Activated CD8-positive, alpha-beta memory T cell treated with anti-CD3 and anti-CD28 coated beads for 1 hour (primary cell): ENCODE measurements around the gene DNASE2.

Source experiments
- DNase-seq, 2 donors: peaks; one replicate each; pipeline ENCODE4 v3.0.0-alpha.2; 2020; ENCODE audit warnings: low read depth in 1 of 2; ENCODE audit errors: extremely low read depth in 1 of 2

DNASE2 gene

DNA sequence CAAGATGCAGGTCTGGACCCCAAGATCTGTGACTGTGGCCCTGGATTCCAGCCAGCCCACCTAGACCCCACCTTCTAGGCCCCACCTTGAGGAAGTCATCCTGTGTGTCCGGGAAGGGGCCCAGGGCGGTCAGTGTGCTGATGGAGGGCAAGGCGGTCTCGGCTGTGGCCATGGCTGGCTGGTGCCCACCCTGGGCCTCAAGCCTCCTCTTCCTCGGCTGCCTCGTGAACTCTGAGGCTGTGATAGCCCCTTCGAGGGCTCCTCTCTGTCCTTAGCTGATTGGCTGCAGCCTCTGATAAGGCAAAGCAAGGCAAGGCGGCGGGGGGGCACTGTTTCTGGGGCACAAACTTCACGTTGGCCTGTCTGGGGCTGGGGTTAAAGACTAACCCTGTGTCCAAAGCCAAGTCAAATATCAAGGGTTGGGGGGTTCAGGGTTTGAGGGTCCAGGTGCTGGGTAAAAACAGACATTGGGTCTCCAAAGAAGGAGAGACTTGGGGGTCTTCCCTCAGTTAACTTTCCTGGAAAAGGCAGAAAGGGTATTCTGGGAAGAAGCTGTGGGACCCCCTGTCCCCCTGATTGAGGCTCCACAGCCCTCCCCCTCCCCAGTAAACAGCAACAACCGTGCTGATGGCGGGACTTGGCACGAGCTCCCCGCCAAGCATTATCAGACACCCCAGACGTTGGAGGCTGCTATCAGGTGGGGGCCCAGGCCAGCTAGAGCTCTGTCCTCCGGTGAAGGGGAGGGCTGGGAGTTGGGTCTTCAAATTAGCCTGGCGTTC, 5.9 kb upstream of the DNASE2 start, which contains the start of gene KLF1:
Gene KLF1, minus strand, starts transcription at position 233 of the 779 bp plus-strand sequence. Its CDS starts 61 bp downstream, at position 172.
- no peak for DNase-seq

DNA sequence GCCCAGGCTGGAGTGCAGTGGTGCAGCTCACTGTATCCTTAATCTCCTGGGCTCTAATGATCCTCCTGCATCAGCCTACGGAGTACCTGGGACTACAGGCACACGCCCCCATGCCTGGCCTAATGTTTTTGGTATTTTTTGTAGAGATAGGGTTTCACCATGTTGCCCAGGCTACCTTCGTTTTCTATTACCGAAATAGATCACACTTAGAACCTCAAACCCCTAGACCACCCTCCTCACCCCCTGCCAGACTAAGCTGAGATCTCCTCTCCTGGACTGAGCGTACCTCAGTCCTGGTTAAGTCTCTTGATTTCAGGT, 5.4 kb upstream of the DNASE2 start:
- DNase-seq = no peak

DNA sequence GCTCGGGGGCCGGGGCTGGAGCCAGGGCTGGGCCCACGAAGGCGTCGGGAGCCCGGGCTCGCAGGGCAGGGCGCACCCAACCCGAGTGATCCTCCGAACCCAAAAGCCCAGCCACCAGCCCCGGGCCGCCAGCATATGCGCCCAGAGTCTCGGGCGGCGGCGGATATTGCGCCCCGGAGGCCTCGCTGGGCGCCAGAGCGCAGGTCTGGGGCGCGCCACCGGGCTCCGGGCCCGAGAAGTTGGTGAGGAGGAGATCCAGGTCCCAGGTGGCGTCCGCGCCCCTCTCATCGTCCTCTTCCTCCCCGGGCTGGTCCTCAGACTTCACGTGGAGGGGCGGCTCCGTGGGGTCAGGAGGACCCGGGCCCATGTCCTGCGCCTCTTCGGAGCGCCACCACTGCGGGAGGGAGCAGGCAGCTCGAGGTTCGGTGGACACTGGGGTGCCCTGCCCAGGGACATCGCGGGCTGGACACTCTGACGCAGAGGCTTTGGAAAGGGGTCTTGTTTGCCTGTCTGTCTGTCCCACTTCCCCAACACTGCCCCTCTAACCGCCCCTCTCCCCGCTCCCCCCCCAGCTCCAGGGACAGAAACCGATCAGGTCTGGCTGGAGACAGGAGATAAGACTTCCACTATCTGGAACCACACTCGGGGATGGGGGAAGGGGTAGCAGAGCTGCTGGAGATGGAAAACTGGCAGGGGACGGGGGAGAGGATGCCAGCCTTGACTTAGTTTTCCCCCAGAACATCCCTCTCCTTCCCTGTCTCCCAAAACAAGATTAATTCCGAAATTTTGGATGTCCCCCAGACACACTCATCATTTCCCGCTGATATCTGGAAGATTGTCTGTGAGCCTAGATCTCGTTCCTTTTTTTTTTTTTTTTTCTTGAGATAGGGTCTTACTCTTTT, 4.8 kb upstream of the DNASE2 start:
- DNase-seq = no peak

DNA sequence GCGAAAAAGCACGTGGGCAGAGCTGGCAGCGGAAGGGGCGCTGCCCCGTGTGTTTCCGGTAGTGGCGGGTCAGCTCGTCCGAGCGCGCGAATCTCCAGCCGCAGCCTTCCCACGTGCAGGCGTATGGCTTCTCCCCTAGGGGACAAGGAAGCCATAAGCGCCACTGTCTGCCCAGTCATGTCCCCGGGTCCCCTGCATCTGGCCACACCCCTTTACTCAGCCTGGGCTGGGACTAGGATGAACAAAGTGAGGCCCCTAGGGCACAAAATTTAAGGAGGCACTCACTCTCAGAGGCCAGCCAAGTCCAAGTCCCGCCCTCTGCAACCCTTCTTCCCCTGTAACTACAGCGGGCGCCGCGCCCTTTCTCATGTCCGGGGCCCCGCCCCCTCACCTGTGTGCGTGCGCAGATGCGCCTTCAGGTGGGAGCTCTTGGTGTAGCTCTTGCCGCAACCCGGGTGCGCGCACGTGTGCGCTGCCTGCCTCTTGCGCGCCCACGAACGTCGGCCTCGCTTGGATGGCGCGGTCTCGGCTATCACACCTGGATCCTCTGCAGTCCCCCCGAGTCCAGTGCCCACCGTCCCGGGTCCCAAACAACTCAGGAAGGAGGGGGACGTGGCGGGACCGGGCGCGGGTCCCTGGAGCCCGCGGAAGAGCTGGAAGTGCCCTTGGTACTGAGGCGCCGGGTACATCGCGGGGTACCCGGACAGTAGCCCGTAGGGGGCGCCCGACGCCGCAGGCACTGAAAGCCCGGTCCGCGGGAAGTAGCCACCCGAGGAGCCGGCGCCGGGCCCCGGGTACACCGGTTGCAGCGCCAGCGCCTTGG, 3.9 kb upstream of the DNASE2 start:
- peak; percentile 60 to 71 for DNase-seq

DNA sequence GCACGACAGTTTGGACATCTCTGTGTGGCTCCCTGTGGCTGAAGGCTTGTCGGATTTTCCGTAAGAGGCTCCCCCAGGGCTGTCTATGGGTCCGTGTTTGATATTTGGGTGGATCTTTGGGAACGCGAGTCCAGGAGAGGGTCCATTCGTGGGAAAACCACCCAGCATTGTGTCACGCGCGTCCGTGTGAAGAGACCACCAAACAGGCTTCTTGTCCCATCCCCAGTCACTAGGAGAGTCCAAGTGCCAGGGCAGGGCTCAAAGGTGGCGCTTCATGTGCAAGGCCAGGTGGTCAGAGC, 3.3 kb upstream of the DNASE2 start:
- no peak for DNase-seq

DNA sequence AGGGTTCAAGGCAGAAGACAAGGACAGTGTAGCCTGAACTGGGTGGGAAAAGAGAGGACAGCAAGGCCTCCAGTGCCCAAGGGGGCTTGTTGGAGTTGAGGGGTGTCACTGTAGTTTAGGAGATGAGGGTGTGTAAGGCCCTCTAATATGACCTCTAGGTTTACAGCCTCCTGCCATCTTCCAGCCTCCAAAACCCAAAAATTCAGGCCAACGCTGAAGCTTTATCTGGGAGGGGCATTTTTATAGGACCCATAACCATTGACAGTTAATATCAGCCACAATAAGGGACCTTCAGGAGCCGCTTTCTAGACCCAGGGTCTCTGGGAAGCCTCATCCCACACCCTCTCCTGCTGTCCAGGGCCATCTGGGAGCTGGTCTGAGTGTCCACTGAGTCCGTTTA, 3.0 kb upstream of the DNASE2 start:
- no peak for DNase-seq

DNA sequence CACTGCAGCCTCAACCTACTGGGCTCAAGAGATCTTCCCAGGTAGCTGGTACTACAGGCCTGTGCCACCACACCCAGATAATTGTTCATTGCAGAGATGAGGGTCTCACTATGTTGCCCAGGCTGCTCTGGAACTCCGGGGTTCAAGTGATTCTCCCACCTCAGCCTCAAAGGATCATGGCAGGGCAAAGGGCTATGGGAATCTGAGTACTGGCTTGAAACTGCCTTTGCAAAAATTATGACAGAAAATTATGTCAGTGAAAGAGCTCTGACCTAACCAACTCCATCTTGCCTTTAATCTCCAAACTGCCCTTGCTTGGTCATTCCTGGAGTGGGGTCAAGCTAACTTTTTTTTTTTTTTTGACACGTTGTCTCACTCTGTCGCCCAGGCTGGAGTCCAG, 1.3 kb upstream of the DNASE2 start:
- no peak for DNase-seq

DNA sequence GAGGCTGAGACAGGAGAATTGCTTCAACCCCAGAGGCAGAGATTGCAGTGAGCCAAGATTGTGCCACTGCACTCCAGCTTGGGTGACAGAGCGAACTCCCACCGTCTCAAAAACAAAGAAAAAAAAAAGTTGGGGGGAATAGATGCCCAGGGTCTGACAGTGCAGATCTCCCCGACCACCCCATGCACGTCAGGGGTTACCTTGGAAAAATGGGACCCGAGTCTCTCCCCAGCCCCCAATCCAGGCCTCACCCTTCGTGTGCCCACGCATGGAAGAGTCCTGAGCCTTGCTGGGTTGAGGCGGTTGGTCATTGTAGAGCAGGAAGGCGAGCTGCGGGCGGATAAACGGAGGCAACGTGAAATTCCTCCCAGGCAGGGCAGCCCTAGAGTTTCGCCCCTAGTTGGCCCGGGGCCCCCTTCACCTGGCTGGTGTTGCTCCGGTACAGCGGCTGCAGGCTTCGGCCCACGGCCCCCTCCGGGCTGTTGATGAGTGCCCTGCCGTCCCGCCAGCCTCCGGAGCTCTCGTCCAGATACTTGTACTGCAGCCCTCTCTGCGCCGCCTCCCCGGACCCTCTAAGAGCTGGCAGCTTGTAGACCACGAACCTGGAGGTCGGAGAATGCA, 588 bp downstream of the DNASE2 start:
- no peak for DNase-seq

DNA sequence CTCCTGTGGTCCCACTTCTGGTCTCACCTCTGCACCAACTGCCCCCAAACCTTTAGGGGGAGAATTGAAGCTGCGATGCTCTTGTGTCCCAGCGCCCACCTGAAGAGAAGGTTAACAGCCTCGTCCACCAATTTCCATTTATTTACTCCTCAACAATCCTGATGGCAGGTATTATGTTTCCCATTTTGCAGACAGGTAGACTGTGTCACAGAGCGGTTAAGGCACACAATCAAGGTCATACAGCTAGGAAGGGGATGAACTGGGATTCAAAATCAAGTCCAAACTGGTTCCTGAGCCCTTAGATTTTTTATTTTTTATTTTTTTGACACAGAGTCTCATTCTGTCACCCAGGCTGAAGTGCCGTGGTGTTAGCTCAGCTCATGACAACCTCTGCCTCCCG, 6.2 kb downstream of the DNASE2 start:
- no peak for DNase-seq

DNA sequence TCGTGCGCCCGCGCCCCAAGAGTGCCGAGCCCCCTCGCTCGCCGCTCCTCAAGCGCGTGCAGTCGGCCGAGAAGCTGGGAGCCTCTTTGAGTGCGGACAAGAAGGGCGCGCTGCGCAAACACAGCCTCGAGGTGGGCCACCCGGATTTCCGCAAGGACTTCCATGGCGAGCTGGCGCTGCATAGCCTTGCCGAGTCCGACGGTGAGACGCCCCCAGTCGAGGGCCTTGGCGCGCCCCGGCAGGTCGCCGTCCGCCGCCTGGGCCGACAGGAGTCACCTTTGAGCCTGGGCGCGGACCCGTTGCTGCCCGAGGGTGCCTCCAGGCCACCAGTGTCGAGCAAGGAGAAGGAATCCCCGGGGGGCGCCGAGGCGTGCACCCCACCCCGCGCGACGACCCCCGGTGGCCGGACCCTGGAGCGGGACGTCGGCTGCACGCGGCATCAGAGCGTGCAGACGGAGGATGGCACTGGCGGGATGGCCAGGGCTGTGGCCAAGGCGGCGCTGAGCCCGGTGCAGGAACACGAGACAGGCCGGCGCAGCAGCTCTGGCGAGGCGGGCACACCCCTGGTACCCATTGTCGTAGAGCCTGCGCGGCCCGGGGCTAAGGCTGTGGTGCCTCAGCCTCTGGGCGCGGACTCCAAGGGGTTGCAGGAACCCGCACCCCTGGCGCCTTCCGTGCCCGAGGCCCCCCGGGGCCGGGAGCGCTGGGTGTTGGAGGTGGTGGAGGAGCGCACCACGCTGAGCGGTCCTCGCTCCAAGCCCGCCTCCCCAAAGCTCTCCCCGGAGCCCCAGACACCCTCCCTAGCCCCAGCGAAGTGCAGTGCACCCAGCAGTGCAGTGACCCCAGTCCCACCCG, 7.1 kb downstream of the DNASE2 start:
- no peak for DNase-seq

DNA sequence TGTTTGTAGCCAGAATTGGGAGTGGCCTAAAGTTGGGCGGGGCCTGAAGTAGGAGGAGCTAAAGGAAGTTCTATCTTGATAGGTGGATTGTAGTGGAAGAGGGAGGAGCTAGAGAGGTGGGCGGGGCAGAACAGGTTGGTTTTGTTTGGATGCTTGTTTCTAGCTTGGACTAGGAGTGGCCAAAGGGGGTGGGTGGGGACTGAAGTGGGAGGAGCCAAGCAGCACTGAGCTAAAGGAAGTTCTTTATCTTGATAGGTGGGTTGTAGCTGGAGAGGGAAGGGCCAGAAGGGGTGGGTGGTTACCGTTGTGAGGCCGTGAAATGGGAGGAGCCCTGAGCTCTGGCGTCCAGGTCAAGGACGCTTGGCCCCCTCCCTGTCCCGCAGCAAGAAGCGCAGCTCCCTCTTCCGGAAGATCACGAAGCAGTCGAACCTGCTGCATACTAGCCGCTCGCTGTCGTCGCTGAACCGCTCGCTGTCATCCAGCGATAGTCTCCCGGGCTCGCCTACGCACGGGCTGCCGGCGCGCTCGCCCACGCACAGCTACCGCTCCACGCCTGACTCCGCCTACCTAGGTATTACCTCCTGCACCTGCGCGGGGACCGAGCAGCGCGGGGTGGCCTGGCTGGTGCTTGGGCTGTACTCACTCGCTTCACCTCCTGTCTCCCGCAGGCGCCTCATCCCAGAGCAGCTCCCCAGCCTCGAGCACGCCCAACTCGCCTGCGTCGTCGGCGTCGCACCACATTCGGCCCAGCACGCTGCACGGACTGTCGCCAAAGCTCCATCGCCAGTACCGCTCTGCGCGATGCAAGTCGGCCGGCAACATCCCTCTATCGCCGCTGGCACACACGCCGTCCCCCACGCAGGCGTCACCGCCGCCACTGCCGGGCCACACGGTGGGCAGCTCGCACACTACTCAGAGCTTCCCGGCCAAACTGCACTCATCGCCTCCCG, 8.0 kb downstream of the DNASE2 start:
- peak in 1 of 2 donors; percentile 32 for DNase-seq

DNA sequence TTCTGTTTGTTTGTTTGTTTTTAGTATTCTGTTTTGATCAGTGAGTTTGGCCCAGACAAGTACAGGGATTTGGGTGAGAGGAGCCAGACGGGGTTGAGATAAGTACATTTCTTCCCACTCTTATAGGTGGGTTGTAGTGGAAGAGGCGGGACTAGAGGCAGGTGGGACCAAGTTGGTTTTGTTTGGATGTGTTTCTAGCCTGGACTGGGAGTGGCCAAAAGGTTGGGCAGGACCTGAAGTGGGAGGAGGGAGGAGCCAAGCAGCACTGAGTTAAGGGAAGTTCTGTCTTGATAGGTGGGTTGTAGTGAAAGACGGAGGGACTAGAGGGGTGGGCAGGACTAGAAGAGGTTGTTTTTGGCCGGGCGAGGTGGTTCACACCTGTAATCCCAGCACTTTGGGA, 9.0 kb downstream of the DNASE2 start:
- DNase-seq = no peak

DNA sequence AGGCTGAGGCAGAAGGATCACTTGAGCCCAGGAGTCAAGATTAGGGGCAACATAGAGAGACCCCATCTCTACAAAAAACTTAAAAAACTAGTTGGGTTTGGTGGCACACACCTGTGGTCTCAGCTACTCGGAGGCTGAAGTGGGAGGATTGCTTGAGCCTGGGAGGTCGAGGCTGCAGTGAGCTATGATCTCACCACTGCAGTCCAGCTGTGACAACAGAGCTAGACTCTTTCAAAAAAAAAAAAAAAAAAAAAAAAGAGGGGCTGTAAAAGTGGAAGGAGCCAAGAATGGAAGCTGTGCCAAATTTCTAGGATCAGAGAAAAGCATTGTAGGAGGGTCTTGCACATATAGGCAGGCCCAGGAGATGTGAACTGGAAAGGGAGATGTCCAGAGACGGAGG, 9.6 kb downstream of the DNASE2 start:
- no peak for DNase-seq

DNA sequence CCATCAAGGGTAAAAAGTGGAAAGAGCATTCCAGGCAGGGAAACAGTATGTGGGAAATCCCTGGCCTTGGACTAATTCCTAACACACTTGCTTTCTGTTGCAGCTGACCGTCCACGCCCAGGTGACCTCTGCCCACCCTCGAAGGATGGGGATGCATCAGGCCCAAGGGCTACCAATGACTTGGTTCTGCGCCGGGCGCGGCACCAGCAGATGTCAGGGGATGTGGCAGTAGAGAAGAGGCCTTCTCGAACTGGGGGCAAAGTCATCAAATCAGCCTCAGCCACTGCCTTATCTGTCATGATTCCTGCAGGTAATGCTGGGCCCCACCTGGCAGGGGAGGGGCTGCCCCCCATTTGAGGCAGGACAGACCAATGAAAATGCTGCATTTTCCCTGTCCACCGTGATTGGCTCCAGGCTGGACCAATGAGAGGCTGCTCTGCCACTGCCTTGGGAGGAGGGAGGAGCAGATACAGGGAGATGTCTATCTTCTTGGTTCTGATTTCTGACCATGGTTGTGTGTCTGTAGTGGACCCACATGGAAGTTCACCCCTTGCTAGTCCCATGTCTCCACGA, 12.6 kb downstream of the DNASE2 start:
- DNase-seq = no peak

DNA sequence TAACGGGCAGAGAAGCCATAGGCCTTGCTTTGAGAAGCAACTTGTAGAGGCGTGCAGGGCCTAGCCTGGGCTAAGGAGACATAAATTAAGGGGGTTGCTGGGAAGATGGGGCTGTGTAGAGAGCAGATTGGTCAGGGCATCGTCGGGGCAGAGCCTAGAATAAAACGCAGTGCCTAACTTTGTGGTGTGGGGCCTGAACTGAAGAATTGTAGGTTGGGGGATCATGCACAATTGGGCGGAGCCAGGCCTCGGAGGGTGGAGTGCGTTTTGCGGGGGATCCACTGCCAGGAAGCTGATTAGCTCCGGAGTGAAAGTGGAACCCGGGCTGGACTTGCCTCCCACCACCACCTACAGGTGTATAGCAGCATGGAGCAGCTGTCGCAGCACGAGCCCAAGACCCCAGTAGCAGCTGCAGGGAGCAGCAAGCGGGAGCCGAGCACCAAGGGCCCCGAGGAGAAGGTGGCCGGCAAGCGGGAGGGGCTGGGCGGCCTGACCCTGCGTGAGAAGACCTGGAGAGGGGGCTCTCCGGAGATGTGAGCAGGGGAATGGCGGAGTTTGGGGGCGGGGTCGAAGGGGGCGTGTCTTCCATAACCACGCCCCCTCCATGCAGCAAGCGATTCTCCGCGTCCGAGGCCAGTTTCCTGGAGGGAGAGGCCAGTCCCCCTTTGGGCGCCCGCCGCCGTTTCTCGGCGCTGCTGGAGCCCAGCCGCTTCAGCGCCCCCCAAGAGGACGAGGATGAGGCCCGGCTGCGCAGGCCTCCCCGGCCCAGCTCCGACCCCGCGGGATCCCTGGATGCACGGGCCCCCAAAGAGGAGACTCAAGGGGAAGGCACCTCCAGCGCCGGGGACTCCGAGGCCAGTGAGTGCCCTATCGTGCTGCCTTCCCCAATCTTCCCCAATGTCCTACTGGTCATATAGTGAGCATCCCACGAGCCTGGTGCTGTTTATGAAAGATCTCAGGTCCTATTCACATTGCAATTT, 13.8 kb downstream of the DNASE2 start:
- peak in 1 of 2 donors; percentile 60 for DNase-seq

DNA sequence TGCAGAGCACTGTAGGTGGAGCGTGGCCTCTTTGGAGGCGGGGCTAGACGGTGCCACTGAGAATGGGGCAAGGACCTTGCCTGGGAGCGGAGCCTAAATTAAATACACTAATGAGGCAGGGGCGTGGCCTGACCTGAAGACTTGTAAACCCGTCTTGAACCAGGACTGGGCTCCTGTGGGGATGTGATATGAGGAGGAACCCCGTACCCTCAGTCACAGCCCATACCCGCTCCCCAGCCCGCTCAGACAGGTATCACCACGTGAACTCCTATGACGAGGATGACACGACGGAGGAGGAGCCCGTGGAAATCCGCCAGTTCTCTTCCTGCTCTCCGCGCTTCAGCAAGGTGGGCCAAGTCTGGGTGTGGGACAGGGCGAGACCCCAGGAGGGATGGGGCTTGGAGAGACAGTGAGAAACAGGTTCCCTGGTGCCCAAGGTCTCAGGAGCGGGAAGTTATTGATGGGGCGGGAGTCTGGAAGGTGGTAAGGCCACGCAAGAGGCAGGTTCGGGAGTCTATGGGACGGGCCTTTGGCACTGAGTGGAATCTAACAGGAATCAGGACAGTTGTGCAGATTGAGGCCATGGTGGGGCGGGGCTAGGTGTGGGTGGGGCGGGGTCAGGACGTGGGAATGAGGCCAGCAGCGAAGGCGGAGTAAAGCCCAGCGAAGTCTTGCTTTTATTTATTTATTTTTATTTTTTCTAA, 14.7 kb downstream of the DNASE2 start:
- no peak for DNase-seq
